LHCN-M2 (cell line): ENCODE data around the gene DLGAP4. TPM values are rescaled to one million over a fixed set of nuclear protein-coding genes. Genes with fewer than 3 reads are reported as not detected.
A peak's percentile ranks its signal among the peaks of the same experiment; 100 is the strongest.

Experiments used
- DNase-seq: peaks from one replicate; pipeline ENCODE4 v3.0.0-alpha.2; 2012; ENCODE audit warnings: low read depth
- total RNA-seq: library from RNA; depleted of rRNA; stranded (reverse); fragments of >200 nt; gene quantifications from 2 replicates; pipeline ENCODE4 v1.2.3, GENCODE V29; 2014

DLGAP4 gene
- total RNA-seq, 1 experiment from 2014 or later, result 17.2 TPM

DNA sequence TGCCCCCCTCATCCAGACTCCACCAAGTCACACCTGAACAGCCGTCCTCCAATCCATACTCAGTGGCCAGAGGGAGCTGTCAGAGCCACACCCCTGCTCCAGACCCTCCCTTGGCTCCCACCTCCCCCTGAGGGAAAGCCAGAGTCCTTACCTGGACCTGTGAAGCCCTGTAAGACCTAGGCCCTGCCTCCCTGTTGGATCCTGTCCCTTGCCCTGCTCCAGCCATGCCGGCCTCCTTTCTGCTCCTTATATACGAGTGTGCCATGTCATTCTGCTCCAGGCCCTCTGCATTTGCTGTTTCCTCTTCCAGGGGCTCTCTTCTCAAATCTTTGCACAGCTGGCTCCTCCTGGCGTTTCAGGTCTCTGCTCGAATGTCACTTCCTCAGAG, 134.9 kb downstream of the DLGAP4 start:
- no peak for DNase-seq

DNA sequence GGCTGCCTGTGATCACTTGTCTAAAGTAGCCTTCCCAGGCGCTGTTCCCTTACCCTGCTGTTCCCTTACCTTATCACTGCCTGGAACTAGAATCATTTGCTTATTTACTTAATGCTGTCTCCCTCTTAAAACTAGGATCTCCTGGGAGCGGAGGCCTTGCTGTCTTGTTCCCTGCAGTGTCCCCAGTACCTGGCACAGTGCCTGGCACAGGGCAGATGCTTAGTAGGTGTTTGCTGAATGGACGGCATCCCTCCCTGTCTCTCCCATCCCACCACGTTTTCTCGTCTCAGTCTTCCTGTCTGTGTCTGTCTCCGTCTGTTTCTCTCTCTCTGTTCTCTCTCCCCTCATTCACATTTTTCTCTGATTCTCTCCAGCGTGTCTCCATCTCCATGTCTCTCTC, 135.3 kb downstream of the DLGAP4 start:
- DNase-seq, result no peak

DNA sequence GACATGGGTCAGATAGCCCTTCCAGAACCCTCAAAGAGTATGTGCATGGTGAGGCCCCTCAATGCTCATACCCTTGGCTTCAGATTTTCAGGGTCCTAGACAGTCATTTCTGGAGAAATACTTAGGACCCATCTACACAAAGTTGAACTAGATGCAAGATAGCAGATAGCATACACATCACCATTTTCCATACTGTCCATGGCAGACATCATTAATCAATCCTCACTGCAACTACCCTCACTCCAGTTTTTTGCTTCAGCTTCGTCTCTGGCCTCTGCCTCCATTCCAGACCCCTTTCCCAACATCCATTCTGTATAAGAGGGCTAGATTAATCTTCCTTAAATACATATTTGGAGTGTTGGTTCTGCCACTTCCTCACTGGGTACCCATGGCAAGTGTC, 139.7 kb downstream of the DLGAP4 start:
- DNase-seq, result no peak

DNA sequence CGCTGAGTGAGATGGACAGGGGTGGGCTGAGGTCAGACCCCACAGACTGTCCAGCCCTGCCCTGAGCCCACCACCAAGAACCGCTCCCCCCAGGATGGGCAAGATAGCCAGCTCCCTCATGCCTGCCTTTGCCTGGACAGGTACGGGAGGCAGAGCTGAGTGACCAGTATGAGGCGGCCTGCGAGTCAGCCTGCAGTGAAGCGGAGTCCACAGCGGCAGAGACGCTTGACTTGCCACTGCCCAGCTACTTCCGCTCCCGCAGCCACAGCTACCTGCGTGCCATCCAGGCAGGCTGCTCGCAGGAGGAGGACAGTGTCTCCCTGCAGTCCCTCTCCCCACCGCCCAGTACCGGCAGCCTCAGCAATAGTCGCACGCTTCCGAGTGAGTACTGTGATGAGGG, 140.4 kb downstream of the DLGAP4 start:
- no peak for DNase-seq

DNA sequence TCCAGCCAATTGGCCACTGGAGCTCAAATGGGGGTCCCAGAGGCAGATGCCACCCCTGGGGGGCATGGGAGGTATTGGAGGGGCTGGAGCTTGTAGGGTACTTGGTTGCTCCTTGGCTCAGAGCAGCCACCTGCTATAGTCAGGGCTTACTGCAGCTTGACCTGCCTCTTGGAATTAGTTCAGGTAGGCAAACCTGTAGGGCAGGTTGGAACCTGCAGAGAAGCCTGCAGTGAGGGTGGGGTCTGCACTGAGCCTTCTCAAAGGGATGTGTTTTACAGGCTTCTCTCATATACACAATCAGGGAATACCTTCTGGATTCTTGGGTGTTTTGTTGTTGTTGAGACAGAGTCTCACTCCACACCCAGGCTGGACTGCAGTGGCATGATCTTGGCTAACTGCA, 141.0 kb downstream of the DLGAP4 start:
- no peak for DNase-seq

DNA sequence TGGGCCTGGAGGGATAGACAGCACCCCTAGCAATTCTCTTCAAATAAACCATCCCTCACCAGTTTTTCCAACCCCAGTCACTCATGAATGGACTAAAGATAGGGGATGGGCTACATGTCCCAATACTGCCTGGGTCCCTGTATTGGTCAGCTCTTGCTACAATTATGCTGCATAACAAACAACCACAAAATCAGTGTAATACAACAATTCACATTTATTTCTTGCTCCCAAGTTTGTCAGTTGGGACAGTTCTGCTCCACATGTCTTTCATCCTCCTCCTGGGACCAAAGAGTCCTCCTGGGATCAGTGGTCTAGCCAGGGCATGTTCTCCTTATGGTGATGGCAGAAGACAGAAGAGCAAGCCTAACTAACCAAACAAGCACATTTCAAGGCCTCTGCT, 143.5 kb downstream of the DLGAP4 start:
- no peak for DNase-seq

DNA sequence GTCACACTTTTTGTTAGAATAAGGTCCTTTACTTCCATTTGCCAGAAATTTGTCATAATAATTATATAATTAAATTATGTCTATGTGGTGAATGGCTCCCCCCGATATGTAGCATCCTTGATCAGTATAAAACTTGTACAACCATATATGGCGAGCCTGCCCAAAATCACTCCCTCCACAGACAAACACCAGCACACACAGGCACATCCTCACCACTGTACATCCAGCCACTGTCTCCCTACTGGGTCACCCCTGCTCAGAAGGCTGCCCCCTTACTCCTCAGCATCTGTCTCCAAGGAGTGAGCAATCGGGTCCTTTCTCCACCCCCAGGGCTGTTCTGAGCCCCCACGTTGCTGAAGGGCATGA, 148.2 kb downstream of the DLGAP4 start:
- DNase-seq, result no peak

DNA sequence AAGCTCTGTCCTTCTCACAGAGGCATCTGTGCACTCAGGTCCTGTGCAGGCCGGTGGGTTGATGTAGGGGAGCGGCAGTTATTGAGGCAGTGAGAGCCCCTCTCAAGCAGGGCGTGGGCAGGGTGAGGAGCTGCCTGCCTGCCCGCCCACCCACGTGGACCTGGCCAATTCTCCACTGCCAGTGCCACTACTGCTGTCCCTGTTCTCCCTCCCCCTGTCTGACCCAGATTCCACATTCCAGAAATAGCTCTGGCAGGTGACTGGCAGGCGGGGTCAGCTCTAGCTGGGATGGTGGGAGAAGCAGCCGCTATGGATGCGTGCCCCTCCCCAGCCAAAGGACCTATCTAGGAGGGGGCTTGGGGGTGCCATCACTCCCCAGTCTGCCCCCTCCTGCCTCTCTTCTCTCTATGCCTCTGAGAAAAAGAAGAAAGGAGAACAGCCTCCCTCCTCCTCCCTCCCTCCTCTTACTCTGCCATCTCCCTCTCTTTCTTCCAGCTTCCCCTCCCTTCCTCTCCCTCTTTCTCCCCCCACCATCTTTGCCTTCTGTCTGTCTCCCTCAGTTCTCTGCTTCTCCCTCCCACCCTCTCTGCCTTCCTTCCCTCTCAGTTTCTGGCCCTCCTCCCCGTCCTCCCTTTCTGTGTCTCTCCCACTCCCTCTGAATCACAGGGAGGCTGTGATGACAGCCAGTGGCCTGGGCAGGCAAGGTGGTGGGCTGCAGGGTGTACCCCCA, 148.7 kb downstream of the DLGAP4 start:
- no peak for DNase-seq

DNA sequence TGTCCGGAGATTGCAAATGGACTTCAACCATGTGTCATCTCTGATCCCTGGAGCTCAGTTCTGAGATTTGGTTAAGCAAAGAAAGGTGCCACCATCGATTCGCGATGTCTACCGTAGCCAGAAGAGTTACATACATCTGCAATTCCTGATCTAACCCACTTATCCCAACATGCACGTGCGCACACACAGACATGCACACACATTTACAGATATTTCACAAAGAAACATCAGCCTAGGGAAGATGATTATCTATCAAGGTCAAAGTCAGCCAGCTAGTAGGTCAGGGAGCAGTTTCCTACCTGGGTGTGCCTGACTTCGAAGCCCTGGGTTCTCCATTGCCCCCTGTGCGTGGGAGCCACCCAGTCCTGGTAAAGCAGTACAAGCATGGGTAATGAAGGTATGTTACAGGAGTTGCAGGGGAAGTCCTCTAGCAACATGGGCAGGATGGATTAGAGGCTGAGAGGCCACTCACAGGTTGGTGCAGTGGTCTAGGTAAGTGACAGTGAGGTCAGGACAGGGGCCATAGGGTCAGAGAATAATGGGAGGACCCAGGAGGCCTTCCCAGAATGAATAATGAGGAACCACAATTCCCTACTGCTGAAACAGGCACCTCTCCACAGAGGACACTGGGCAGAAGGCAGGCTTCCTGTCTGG, 150.0 kb downstream of the DLGAP4 start:
- no peak for DNase-seq

DNA sequence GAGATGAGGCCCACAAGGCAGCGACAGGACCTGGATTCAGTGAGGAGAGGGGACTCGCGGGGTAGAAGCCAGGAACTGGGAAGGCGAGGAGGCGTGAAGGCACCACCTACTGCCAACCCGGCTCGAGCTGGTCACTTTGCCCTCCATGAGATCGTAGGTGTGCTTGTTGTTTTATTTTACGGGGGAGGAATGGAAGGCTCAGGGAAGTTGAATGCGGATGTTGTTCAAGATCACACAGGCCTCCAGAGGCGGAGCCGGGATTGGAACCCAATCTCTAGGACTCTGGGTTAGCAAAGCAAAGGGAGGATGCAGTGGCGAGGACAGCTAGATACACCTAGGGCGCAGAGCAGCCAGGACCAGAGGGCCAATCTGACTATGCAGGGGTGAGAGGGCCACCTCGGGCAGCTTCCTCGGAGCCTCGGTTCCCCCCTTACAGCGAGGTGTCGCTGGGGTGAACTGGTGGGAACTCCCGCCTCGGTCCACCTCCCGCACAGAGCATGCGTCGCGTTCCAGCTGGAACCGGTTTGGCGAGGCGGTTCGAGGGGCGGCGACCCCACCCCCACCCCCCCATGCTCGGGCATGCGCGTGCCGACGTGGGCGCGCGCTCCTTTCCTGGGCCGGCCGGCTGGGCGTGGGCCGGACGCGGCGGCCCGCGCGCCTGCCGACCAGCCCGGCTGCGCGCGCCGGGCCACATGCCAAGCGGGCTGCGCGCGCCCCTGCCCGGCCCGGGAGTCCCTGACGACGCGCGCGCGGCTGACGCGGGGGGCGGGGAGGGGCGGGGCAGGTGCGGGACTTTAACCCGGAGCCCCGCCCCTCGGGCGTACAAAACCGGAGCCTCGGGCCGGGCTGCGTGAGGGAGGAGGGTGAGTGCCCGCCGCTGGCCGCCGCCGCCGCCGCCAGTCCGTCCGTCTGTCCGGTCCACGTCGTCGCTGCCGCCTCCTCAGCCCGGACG, 154.8 kb downstream of the DLGAP4 start:
- DNase-seq, result peak; percentile 86

DNA sequence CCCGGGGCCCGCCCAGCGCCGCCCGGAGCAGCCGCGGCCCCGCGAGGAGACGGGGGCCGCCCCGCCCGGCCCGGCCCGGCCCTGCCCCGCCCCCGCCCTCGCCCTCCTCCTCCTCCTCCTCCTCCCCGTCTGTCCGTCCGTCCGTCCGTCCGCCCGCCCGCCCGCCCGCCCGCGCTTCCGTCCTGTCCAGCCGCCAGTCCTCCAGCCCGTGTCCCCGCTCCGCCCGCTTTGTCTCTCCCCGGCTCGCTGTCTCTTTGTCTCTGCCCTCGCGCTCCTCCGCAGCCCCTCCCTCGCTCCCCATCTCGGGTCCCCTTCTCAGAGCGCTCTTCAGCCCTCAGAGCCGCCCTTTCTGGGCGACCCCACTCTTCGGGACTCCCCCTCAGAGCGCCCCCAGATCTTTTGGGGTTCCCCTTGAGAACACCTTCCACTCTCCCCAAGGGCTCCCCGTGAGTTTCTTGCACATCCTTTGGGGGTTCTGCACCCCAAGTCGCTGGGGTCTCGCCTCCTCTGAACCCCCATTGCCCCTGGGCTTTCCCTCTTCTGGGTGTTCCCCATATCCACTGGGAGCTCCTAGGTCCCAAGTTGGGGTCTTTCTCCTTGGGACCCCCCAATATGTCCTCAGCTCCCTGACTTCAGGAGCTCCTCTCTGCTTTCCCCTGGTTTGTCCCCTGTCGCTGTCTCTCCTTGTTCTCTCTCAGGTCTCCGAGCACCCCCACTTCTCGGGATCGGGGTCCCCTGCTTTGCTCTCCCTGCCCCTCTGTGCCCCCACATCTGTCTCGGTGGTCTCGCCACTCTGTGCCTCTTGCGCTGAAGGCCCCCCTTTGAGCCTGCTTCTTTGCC, 155.7 kb downstream of the DLGAP4 start:
- DNase-seq, result peak; percentile 32

DNA sequence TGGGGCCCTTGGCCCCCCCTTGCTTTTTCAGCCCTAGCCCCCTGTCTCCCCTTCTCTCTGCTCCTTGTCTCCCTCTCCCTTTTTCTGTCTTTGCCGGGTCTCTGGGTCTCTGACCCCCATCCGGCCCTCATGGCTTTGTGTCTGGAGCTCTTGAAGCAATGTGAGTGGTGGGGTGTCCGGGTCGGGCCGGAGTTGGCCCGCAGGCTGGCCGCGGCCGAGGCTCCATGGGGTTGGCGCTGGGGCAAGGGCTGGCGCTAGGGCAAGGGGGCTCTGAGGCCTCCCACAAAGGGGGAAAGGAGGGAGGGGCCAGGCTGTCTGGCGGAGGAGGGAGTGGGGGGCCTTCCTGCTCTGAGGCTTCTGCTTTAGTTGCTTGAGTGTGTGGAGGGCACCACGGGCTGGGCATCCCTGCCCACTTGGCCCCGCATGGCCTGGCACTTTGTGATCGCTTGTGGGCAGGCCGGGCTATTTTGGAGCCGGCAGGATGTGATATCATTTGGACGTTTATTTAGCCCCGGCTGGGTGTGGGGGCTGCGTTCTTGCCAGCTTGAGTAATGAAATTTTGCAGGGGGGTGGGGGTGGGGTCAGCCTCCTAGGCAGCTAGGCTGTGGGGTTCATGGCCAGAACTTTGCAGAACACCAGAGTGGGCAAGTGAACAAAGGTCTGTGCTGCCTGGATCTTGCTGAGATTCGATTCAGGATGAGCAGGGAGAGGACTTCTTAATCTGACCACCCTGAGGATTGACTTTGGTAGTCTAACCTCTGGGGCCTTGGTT, 156.5 kb downstream of the DLGAP4 start:
- peak; percentile 48 for DNase-seq

DNA sequence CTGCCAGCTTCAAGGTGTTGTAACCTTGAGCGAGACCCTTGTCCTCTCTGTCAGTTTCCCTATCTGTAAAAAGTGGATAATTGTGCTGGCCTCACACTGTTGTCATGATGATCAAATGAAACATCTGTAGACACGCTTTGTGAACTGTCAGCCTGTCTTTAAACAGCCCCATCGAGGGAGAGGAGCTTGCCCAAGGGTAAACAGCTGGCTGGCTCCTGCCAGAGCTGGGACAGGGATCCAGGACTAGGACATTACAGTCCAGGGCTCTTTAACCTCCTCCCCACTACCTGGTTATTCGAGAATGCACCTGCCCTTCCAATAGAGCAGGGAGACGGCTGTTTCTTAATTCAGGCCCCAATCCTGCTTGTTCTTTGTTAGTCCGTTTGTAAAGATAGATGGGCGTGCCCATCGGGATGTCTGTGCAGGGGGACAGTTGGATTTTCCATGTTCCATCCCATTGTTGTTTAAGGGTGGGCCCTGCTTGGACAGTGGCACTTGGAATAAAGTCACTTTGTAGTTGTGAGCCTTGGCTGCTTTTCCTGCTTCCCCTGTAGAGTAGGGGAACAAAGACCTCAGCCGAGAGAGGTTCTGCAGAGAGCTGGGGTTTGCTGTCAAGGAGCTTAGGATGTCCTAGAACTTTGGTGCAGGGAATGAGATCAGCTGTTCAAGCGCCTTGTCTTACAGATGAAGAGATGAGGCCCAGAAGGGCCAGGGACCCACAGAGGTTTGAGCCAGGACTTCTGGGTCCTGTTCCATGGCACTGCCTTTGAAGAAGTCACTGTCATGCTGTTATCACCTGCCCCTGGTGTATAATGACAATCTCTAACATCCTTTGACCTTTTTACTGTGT, 157.3 kb downstream of the DLGAP4 start:
- DNase-seq, result no peak

DNA sequence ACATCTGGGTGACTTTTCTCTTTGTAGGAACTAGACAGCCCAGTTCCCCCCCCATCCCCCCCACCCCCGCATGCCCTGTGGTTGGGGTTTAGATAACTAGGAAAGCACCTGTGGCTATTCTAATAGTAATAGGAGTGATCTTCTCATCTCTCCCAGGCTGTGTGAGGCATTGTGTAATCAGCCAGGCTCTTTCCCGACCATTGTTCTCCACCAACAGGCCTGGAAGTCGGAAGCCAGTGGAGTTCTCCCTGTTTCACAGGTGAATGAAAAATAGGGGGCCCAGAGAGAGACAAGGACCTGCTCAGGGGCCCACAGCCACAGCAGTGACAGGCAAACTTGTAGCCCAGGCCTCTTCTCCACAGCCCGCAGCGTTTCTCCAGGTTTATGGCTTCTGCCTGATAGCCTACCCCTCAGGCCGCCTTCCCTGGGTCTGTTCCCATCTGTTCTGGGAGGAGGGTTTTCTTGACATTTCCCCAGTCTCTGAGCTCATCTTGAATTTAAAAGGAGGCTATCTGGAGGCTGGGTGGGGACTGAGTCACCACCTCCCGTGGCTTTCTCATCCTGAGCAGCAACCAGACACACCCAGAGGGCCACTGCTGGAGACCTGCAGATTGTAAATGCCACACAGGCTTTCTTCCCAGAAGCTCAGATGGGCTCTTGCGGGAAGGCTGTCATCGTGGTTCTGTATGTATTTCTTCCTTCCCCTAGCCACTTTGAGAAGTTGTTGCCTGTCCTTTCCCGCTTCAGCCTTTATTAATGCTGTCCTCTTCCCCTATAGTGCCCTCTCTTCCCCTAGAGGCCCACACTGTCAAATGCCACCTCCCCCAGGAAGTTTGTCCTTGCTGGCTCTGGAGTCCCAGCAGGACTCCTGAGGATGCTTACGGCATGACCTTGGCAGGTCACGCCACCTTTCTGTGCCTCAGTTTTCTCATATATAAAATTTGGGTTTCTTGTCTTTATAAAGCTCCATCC, 159.3 kb downstream of the DLGAP4 start:
- DNase-seq, result peak; percentile 82

DNA sequence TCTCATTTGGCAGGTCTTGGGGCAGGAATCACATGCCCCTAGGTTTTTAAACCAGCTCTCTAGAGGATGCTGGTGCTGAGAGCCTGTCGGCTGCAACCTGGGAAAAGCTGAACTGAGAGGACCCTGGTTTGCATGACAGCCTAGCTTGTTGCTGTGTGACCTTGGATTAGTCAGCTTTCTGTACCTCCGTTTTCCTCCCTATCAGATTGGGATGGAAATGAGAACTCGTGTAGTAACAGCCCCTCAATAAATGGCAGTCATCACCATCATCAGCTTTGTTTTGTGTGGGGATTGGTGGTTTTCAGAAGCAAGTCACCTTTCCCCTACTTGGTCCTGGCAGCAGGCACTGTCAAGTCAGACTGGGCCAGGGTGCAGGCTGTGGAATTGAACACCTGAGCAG, 159.9 kb downstream of the DLGAP4 start:
- no peak for DNase-seq

DNA sequence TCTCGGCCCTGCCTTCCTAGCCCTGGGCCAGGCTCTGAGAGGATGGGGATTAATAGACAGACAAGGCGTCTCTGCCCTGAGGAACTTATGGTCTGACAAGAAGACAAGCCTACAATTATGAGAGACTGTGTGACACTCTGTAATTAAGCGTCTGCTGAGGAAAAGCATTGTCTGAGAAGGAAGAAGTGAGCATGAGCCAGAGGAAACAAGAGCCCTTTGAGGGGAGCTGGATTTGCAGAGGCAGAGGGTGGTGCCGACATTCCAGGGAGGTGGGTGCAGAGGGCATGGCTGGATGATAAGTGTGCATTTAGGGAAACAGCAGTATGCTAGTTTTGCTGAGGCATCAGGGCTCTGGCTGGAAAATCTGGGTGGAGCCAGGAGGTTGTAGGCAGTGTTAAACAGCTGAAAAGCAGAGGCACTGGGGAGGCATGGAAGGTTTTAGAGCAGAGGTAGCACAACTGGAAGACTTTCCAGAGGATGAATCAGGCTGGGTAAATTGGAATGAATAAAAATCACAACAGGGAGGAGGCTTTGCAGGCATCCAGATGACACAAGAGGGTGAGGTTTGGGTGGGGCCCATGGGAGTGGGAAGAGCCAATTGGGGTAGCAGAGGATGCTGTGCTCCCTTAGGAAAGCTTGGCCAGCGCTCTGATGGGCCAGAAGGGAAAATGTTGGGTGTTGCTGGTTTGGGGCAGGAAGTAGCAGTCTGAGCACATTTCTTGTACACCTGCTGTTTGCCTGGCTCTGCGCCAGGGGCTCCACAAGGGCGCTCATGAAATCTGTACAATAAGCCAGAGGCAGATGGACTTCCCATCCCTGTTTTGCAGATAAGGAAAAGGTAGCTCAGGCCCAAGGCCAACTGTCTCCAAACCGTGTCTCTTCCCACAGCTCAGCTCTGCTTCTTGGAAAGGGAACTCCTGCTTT, 161.2 kb downstream of the DLGAP4 start:
- DNase-seq, result peak; percentile 66
